Measurements from ENCODE around the gene WDR70.

The WDR70 gene

GRCh38 chr5:37769108-37769507 lies 390.0 kb downstream of the WDR70 start:
- TF ChIP-seq EZH2phosphoT487 (conservative IDR thresholded peaks at IDR 0.05; ENCODE audit: low read length), result no peak
- TF ChIP-seq, protein P1, sequence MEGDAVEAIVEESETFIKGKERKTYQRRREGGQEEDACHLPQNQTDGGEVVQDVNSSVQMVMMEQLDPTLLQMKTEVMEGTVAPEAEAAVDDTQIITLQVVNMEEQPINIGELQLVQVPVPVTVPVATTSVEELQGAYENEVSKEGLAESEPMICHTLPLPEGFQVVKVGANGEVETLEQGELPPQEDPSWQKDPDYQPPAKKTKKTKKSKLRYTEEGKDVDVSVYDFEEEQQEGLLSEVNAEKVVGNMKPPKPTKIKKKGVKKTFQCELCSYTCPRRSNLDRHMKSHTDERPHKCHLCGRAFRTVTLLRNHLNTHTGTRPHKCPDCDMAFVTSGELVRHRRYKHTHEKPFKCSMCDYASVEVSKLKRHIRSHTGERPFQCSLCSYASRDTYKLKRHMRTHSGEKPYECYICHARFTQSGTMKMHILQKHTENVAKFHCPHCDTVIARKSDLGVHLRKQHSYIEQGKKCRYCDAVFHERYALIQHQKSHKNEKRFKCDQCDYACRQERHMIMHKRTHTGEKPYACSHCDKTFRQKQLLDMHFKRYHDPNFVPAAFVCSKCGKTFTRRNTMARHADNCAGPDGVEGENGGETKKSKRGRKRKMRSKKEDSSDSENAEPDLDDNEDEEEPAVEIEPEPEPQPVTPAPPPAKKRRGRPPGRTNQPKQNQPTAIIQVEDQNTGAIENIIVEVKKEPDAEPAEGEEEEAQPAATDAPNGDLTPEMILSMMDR (IDR thresholded peaks at IDR 0.05; ENCODE audit: insufficient read depth, low read length, poor library complexity, severe bottlenecking), result no peak
- H4K20me1 ChIP-seq (ENCODE audit: low read depth, low read length), result no peaks in the 10 kb centered on the region
- no peak overlapping the region for H3K9ac ChIP-seq (ENCODE audit: low read length)
- H2AFZ ChIP-seq (ENCODE audit: low read depth, low read length, severe bottlenecking), result no peak overlapping the region
- H3F3A ChIP-seq (ENCODE audit: insufficient read depth), result no peaks in the 10 kb centered on the region
- no peaks in the 10 kb centered on the region for H3K9me3 ChIP-seq (ENCODE audit: insufficient read depth, low read length)
- no peak overlapping the region for H3K27ac ChIP-seq (ENCODE audit: low read depth, low read length)
- no peaks in the 10 kb centered on the region for H3K9me2 ChIP-seq (replicated peaks; ENCODE audit: insufficient read depth, low read length)
- no peak overlapping the region for H3K4me3 ChIP-seq (ENCODE audit: insufficient read depth, low read length, poor library complexity, severe bottlenecking)
- H3K79me2 ChIP-seq (ENCODE audit: insufficient read depth, low read length), result no peaks in the 10 kb centered on the region
- H3K27me3 ChIP-seq (ENCODE audit: low read length), result no peaks in the 10 kb centered on the region
- no peak overlapping the region for H3K4me2 ChIP-seq (ENCODE audit: low read depth, low read length, poor library complexity, severe bottlenecking)
- no peaks in the 10 kb centered on the region for H3K36me3 ChIP-seq (ENCODE audit: low read length)

GRCh38 chr5:37769840-37770239 lies 390.7 kb downstream of the WDR70 start:
- TF ChIP-seq, protein P1 (IDR thresholded peaks at IDR 0.05; ENCODE audit: insufficient read depth, low read length, poor library complexity, severe bottlenecking), result no peak
- no peak for TF ChIP-seq EZH2phosphoT487 (conservative IDR thresholded peaks at IDR 0.05; ENCODE audit: low read length)
- H3K79me2 ChIP-seq (ENCODE audit: insufficient read depth, low read length), result no peaks in the 10 kb centered on the region
- H3K27ac ChIP-seq (ENCODE audit: low read depth, low read length), result no peak overlapping the region
- no peaks in the 10 kb centered on the region for H3K9me2 ChIP-seq (replicated peaks; ENCODE audit: insufficient read depth, low read length)
- H3K4me3 ChIP-seq (ENCODE audit: insufficient read depth, low read length, poor library complexity, severe bottlenecking), result no peak overlapping the region
- H3K9me3 ChIP-seq (ENCODE audit: insufficient read depth, low read length), result peaks cover 1% of the 10 kb centered on the region; the same call in 1 of the 2 replicates
- H3K27me3 ChIP-seq (ENCODE audit: low read length), result no peaks in the 10 kb centered on the region
- no peak overlapping the region for H3K4me2 ChIP-seq (ENCODE audit: low read depth, low read length, poor library complexity, severe bottlenecking)
- H4K20me1 ChIP-seq (ENCODE audit: low read depth, low read length), result no peaks in the 10 kb centered on the region
- no peak overlapping the region for H3K9ac ChIP-seq (ENCODE audit: low read length)
- H3K36me3 ChIP-seq (ENCODE audit: low read length), result no peaks in the 10 kb centered on the region
- no peaks in the 10 kb centered on the region for H3F3A ChIP-seq (ENCODE audit: insufficient read depth)
- no peak overlapping the region for H2AFZ ChIP-seq (ENCODE audit: low read depth, low read length, severe bottlenecking)

DNA sequence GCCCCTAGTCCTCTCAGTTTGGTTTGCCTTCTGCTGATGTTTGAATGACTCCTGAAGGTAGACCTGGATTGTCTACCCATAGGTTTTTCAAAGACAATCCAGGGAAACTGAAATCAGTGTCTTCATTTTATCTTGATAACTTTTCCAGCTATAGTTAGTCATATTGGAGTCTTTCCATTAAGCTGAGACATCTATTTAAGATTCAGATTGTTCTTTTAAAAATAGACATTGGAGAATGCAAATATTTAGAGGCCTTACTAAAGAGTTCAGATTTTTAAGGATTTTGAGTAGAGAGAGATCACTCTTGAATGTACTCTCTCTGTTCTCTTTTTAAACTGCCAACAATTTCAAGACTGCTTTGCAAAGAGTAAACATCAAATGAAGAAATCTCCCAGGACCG lies 391.7 kb downstream of the WDR70 start:
- Histone ChIP-seq H3K9ac (ENCODE audit: low read length) (no peak overlapping the region), H3K4me3 (ENCODE audit: insufficient read depth, low read length, poor library complexity, severe bottlenecking) (no peak overlapping the region), H3K27me3 (ENCODE audit: low read length) (no peaks in the 10 kb centered on the region), H3K9me3 (ENCODE audit: insufficient read depth, low read length) (peaks cover 6% of the 10 kb centered on the region; the same call in 1 of the 2 replicates), H2AFZ (ENCODE audit: low read depth, low read length, severe bottlenecking) (no peak overlapping the region), H3K4me2 (ENCODE audit: low read depth, low read length, poor library complexity, severe bottlenecking) (no peak overlapping the region), H3K79me2 (ENCODE audit: insufficient read depth, low read length) (no peaks in the 10 kb centered on the region), H3F3A (ENCODE audit: insufficient read depth) (no peaks in the 10 kb centered on the region), H3K9me2 (replicated peaks; ENCODE audit: insufficient read depth, low read length) (no peaks in the 10 kb centered on the region), H4K20me1 (ENCODE audit: low read depth, low read length) (no peaks in the 10 kb centered on the region), H3K27ac (ENCODE audit: low read depth, low read length) (no peak overlapping the region), H3K36me3 (ENCODE audit: low read length) (no peaks in the 10 kb centered on the region)
- TF ChIP-seq EZH2phosphoT487 (conservative IDR thresholded peaks at IDR 0.05; ENCODE audit: low read length), result no peak
- TF ChIP-seq, protein P1 (IDR thresholded peaks at IDR 0.05; ENCODE audit: insufficient read depth, low read length, poor library complexity, severe bottlenecking), result no peak
